Measurements from ENCODE around the gene MED15.

MED15 gene

GRCh38 chr22:20572132-20572802, 64.9 kb downstream of the MED15 start:
- Histone ChIP-seq H3K9me3 (ENCODE audit: insufficient read depth, low read depth, low read length) (no peaks in the 10 kb centered on the region), H3K36me3 (ENCODE audit: insufficient read depth, low read depth, low read length) (peaks cover 85% of the 10 kb centered on the region), H3K27ac (ENCODE audit: low read length) (no peak overlapping the region), H3K9ac (ENCODE audit: low read depth, low read length) (no peak overlapping the region), H3K27me3 (ENCODE audit: insufficient read depth, low read length) (no peaks in the 10 kb centered on the region), H3K4me3 (ENCODE audit: low read length) (no peak overlapping the region), H3K4me1 (ENCODE audit: insufficient read depth, low read length) (no peaks in the 10 kb centered on the region)

- Histone ChIP-seq H3K4me1 (ENCODE audit: insufficient read depth, low read length) (no peaks in the 10 kb centered on the region), H3K9ac (ENCODE audit: low read depth, low read length) (no peak overlapping the region), H3K9me3 (ENCODE audit: insufficient read depth, low read depth, low read length) (no peaks in the 10 kb centered on the region), H3K4me3 (ENCODE audit: low read length) (no peak overlapping the region), H3K27me3 (ENCODE audit: insufficient read depth, low read length) (no peaks in the 10 kb centered on the region), H3K27ac (ENCODE audit: low read length) (no peak overlapping the region), H3K36me3 (ENCODE audit: insufficient read depth, low read depth, low read length) (peaks cover 83% of the 10 kb centered on the region)
These were observed 65.9 kb downstream of the MED15 start for GRCh38 chr22:20573176-20573832.

DNA sequence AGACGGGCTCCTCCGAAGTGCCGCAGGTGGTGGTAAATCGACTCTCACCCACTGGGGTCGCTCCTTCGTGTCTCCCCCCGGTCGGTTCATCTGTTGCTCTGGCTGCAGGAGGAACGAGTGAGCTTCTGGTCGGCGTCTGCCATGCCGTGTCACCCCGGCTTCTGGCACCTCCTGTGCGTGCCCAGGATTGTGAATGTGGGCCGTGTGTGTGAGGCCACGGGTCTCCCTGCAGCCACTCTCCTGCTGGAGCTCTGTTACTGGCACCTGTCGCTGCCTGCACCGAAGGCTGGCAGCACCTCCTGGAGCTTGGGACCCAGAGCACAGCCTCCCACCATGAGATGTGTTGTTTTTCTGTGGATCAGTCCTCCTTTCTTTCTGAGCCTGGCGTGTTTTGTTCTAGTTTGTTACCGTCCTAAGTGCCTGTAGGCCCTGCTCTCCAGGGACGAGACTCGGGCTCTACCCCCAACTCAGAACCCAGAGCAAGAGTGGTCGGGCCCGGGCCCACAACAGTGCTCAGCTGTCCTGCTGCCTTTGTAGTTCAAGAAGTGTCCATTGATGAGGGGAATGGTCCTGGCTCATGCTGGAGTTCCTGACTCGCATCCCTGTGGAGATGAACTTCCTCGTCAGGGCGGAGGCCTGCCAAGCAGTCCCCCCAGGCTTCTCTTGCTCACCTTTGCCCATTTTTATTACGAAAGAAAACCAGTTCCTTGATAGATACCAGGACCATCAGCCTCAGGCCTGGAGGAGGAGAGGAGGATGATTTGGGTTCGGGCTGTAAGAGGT, 66.6 kb downstream of the MED15 start:
- no peaks in the 10 kb centered on the region for H3K4me1 ChIP-seq (ENCODE audit: insufficient read depth, low read length)
- no peak overlapping the region for H3K27ac ChIP-seq (ENCODE audit: low read length)
- H3K27me3 ChIP-seq (ENCODE audit: insufficient read depth, low read length): no peaks in the 10 kb centered on the region
- no peaks in the 10 kb centered on the region for H3K9me3 ChIP-seq (ENCODE audit: insufficient read depth, low read depth, low read length)
- H3K36me3 ChIP-seq (ENCODE audit: insufficient read depth, low read depth, low read length): peaks cover 83% of the 10 kb centered on the region
- no peak overlapping the region for H3K9ac ChIP-seq (ENCODE audit: low read depth, low read length)
- H3K4me3 ChIP-seq (ENCODE audit: low read length): no peak overlapping the region

GRCh38 chr22:20574920-20575353, 67.5 kb downstream of the MED15 start:
- H3K9me3 ChIP-seq (ENCODE audit: insufficient read depth, low read depth, low read length): no peaks in the 10 kb centered on the region
- H3K4me3 ChIP-seq (ENCODE audit: low read length): no peak overlapping the region
- H3K27me3 ChIP-seq (ENCODE audit: insufficient read depth, low read length): no peaks in the 10 kb centered on the region
- no peak overlapping the region for H3K9ac ChIP-seq (ENCODE audit: low read depth, low read length)
- H3K36me3 ChIP-seq (ENCODE audit: insufficient read depth, low read depth, low read length): peaks cover 76% of the 10 kb centered on the region
- H3K27ac ChIP-seq (ENCODE audit: low read length): no peak overlapping the region
- no peaks in the 10 kb centered on the region for H3K4me1 ChIP-seq (ENCODE audit: insufficient read depth, low read length)

DNA sequence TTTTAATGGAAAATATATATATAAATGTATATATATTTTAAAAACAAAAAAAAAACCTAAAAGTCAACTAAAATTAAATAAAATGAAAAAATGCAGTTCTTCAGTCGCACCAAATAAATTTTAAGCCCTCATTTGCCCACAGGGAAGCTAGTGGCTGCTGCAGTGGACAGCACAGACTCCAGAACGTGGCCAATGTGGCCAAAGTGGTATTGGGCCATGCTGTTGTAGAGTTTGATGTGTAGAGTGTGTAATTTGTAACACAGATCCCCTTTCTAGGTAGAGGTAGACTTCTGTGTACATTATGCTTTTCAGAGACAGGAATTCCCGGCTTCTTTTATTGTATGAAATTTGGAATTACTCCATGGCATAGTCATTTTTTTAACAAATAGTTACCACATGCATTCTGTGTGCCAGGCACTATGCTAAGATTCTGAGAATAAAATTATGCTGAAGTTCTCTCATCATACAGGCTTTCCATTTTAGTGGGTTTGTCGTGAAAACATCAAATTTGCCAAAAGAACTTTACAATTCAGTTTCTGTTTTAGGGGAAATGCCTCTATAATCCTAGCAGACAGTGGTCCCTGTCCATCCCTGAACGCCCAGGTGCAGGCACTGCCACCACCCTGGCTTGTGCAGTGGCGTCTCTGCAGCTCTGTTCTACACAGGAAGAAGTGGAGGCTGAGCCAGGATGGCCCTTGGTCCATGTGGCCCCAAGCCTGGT, 68.5 kb downstream of the MED15 start:
- peaks cover 75% of the 10 kb centered on the region for H3K36me3 ChIP-seq (ENCODE audit: insufficient read depth, low read depth, low read length)
- no peaks in the 10 kb centered on the region for H3K4me1 ChIP-seq (ENCODE audit: insufficient read depth, low read length)
- no peak overlapping the region for H3K27ac ChIP-seq (ENCODE audit: low read length)
- H3K9ac ChIP-seq (ENCODE audit: low read depth, low read length): no peak overlapping the region
- H3K9me3 ChIP-seq (ENCODE audit: insufficient read depth, low read depth, low read length): no peaks in the 10 kb centered on the region
- no peaks in the 10 kb centered on the region for H3K27me3 ChIP-seq (ENCODE audit: insufficient read depth, low read length)
- H3K4me3 ChIP-seq (ENCODE audit: low read length): no peak overlapping the region

- no peak overlapping the region for H3K27ac ChIP-seq (ENCODE audit: low read length)
- H3K4me3 ChIP-seq (ENCODE audit: low read length): no peak overlapping the region
- no peaks in the 10 kb centered on the region for H3K27me3 ChIP-seq (ENCODE audit: insufficient read depth, low read length)
- no peaks in the 10 kb centered on the region for H3K9me3 ChIP-seq (ENCODE audit: insufficient read depth, low read depth, low read length)
- no peaks in the 10 kb centered on the region for H3K4me1 ChIP-seq (ENCODE audit: insufficient read depth, low read length)
- H3K36me3 ChIP-seq (ENCODE audit: insufficient read depth, low read depth, low read length): peaks cover 70% of the 10 kb centered on the region
- no peak overlapping the region for H3K9ac ChIP-seq (ENCODE audit: low read depth, low read length)
These were observed 69.0 kb downstream of the MED15 start for GRCh38 chr22:20576445-20576816.

- no peaks in the 10 kb centered on the region for H3K9me3 ChIP-seq (ENCODE audit: insufficient read depth, low read depth, low read length)
- H3K4me3 ChIP-seq (ENCODE audit: low read length): no peak overlapping the region
- no peak overlapping the region for H3K9ac ChIP-seq (ENCODE audit: low read depth, low read length)
- no peaks in the 10 kb centered on the region for H3K4me1 ChIP-seq (ENCODE audit: insufficient read depth, low read length)
- H3K27me3 ChIP-seq (ENCODE audit: insufficient read depth, low read length): no peaks in the 10 kb centered on the region
- H3K36me3 ChIP-seq (ENCODE audit: insufficient read depth, low read depth, low read length): peaks cover 64% of the 10 kb centered on the region
- no peak overlapping the region for H3K27ac ChIP-seq (ENCODE audit: low read length)
These were observed 69.6 kb downstream of the MED15 start for GRCh38 chr22:20577045-20577444.

GRCh38 chr22:20577549-20577975, 70.2 kb downstream of the MED15 start:
- peaks cover 59% of the 10 kb centered on the region for H3K36me3 ChIP-seq (ENCODE audit: insufficient read depth, low read depth, low read length)
- no peaks in the 10 kb centered on the region for H3K27me3 ChIP-seq (ENCODE audit: insufficient read depth, low read length)
- H3K9me3 ChIP-seq (ENCODE audit: insufficient read depth, low read depth, low read length): no peaks in the 10 kb centered on the region
- no peak overlapping the region for H3K4me3 ChIP-seq (ENCODE audit: low read length)
- H3K9ac ChIP-seq (ENCODE audit: low read depth, low read length): no peak overlapping the region
- H3K27ac ChIP-seq (ENCODE audit: low read length): no peak overlapping the region
- H3K4me1 ChIP-seq (ENCODE audit: insufficient read depth, low read length): no peaks in the 10 kb centered on the region

- Histone ChIP-seq H3K4me3 (ENCODE audit: low read length) (no peak overlapping the region), H3K9me3 (ENCODE audit: insufficient read depth, low read depth, low read length) (no peaks in the 10 kb centered on the region), H3K27me3 (ENCODE audit: insufficient read depth, low read length) (no peaks in the 10 kb centered on the region), H3K4me1 (ENCODE audit: insufficient read depth, low read length) (no peaks in the 10 kb centered on the region), H3K36me3 (ENCODE audit: insufficient read depth, low read depth, low read length) (peaks cover 59% of the 10 kb centered on the region), H3K27ac (ENCODE audit: low read length) (no peak overlapping the region), H3K9ac (ENCODE audit: low read depth, low read length) (no peak overlapping the region)
These were observed 70.8 kb downstream of the MED15 start for GRCh38 chr22:20578192-20578591.

DNA sequence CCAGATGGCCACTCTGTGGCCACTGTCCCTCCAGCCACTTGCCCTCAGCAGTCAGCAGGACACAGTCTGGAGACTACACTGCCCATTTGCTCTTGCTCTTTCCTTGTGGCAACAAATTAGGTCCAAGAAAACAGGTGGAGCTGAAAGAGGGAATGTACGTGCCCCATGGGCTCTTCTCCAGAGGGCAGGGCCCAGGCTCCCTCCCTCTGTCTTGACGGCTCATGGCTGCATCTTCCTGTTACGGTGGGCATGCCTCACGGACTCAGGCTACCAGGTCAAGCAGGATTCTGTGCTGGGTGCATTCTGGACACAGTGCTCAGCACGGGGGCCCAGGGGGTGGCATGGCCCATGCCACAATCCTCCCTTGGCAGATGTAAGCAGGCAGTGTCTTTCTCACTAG, 71.3 kb downstream of the MED15 start:
- no peaks in the 10 kb centered on the region for H3K4me1 ChIP-seq (ENCODE audit: insufficient read depth, low read length)
- peaks cover 59% of the 10 kb centered on the region for H3K36me3 ChIP-seq (ENCODE audit: insufficient read depth, low read depth, low read length)
- no peak overlapping the region for H3K9ac ChIP-seq (ENCODE audit: low read depth, low read length)
- no peaks in the 10 kb centered on the region for H3K27me3 ChIP-seq (ENCODE audit: insufficient read depth, low read length)
- no peak overlapping the region for H3K27ac ChIP-seq (ENCODE audit: low read length)
- no peak overlapping the region for H3K4me3 ChIP-seq (ENCODE audit: low read length)
- no peaks in the 10 kb centered on the region for H3K9me3 ChIP-seq (ENCODE audit: insufficient read depth, low read depth, low read length)

GRCh38 chr22:20579273-20580120, 72.1 kb downstream of the MED15 start:
- no peaks in the 10 kb centered on the region for H3K9me3 ChIP-seq (ENCODE audit: insufficient read depth, low read depth, low read length)
- H3K36me3 ChIP-seq (ENCODE audit: insufficient read depth, low read depth, low read length): peaks cover 59% of the 10 kb centered on the region
- H3K4me3 ChIP-seq (ENCODE audit: low read length): no peak overlapping the region
- no peaks in the 10 kb centered on the region for H3K4me1 ChIP-seq (ENCODE audit: insufficient read depth, low read length)
- no peaks in the 10 kb centered on the region for H3K27me3 ChIP-seq (ENCODE audit: insufficient read depth, low read length)
- H3K27ac ChIP-seq (ENCODE audit: low read length): no peak overlapping the region
- no peak overlapping the region for H3K9ac ChIP-seq (ENCODE audit: low read depth, low read length)

Measured in iPS-20b (cell line).